GM20000 (cell line): ENCODE results near the gene BRD2.

Source experiments
- DNase-seq: peaks from one replicate; pipeline ENCODE4 v3.0.0; 2012; ENCODE audit warnings: low spot score
- TF ChIP-seq, protein P1 (sequence below): IDR thresholded peaks from 2 replicates; pipeline ENCODE4 v1.5.1; 2012; ENCODE audit warnings: mild to moderate bottlenecking, control low read depth; ENCODE audit errors: extremely low read depth, missing control alignments

The BRD2 gene

GRCh38 chr6:32945108-32945760 is 23.2 kb upstream of the BRD2 start:
- TF ChIP-seq, protein P1, sequence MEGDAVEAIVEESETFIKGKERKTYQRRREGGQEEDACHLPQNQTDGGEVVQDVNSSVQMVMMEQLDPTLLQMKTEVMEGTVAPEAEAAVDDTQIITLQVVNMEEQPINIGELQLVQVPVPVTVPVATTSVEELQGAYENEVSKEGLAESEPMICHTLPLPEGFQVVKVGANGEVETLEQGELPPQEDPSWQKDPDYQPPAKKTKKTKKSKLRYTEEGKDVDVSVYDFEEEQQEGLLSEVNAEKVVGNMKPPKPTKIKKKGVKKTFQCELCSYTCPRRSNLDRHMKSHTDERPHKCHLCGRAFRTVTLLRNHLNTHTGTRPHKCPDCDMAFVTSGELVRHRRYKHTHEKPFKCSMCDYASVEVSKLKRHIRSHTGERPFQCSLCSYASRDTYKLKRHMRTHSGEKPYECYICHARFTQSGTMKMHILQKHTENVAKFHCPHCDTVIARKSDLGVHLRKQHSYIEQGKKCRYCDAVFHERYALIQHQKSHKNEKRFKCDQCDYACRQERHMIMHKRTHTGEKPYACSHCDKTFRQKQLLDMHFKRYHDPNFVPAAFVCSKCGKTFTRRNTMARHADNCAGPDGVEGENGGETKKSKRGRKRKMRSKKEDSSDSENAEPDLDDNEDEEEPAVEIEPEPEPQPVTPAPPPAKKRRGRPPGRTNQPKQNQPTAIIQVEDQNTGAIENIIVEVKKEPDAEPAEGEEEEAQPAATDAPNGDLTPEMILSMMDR: no peak
- no peak for DNase-seq

DNA sequence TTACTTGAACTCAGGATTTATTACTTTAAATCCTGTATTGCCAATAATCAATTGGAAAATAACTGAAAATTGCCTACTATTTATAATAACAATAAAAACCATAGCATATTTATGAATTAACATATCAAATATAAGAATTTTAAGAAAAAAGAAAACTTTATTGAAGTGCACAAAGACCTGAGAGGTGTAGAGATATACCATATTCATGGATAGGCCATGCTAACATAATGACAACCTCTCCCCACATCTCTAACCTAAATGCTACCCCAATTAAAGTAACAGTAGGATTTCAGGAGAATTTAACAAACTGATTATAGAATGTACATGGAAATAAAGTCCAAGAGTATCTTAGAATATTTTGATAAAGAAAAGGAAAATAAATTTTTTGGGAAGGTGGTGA is 22.4 kb upstream of the BRD2 start:
- DNase-seq: no peak
- TF ChIP-seq, protein P1: no peak

GRCh38 chr6:32946893-32947292 is 21.5 kb upstream of the BRD2 start:
- no peak for DNase-seq
- TF ChIP-seq, protein P1: no peak

DNA sequence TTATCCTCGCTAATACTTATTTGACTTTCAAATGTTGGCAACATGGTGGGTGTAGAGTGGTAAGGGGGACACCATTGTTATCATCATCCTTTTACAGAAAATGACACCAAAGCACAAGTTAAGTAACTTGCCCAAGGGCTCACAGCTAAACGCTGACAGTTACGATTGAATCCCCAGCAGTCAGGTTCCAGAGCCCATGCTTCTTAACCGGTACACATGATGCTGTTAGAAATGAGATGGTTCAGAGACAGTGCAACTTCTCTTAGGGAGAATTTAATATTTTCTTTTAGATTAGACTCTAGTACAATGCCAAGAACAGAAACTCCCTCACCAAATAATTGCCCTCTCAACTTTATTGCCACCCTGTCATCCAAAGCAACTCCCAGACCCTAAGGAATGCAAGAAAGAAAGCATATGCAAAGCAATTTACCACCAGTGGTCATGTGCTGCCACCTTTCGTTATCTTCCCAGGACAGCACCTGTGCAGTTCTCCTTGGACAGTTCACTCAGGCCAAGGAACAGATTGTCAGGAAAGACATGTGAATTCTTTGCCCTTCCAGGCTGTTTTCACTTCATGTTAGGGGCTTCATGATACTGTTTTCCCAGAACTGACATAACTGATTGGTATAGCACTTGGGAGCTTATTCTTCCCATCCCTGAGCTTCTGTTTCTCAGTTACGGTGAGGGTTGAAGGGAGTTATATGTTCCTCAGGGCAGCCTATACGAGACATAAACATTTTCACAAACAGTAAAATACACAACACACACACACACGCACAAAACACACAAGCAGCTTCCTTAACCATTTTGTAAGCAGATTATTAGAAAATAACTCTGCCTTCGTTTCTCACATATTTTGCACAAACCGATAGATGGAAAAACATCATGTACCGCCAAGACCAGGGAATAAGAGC is 20.6 kb upstream of the BRD2 start:
- TF ChIP-seq, protein P1: peak; percentile 37
- DNase-seq: no peak

DNA sequence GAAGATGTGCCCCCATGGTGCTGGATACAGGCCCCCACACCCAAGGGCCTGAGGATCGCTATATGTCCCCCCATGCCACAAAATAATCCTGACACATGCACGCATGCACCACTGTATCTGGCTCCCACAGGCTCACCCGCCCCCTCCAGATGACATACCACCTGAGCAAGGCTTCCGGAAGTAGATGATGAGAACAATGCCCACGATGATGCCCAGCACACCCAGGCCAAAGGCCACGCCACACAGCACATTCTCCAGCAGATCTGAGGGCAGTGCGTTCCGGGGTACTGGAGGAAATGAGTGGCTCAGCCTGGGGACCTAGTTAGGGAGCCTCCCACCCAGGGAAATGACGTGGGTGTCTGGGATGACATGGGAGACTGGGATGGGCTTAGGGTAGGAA is 19.3 kb upstream of the BRD2 start:
- TF ChIP-seq, protein P1: no peak
- no peak for DNase-seq

- DNase-seq: no peak
- TF ChIP-seq, protein P1: no peak
These were observed 18.4 kb upstream of the BRD2 start for GRCh38 chr6:32950010-32950409.

GRCh38 chr6:32950449-32950848 is 17.9 kb upstream of the BRD2 start:
- no peak for DNase-seq
- TF ChIP-seq, protein P1: no peak
